Stimulated activated CD4-positive, alpha-beta T cell treated with anti-CD3 and anti-CD28 coated beads, Interleukin-15, amount 100 ng/mL, for 48 hours (primary cell): ENCODE measurements around the gene PKP1.

Source experiments
- DNase-seq, 2 donors: peaks; one replicate each; pipeline ENCODE4 v3.0.0-alpha.2; 2020; ENCODE audit warnings: low read depth in 2 of 2

Gene PKP1

GRCh38 chr1:201328576-201328975 is 45.3 kb downstream of the PKP1 start:
- no peak for DNase-seq

- DNase-seq, result no peak
Measured at GRCh38 chr1:201329286-201329685, 46.0 kb downstream of the PKP1 start.

GRCh38 chr1:201329801-201330200 is 46.5 kb downstream of the PKP1 start:
- no peak for DNase-seq

- no peak for DNase-seq
Measured at GRCh38 chr1:201330541-201330940, 47.2 kb downstream of the PKP1 start.

- no peak for DNase-seq
Measured at GRCh38 chr1:201331166-201331565, 47.9 kb downstream of the PKP1 start.

- DNase-seq, result no peak
Measured at GRCh38 chr1:201332021-201332420, 48.7 kb downstream of the PKP1 start.

- no peak for DNase-seq
Measured at GRCh38 chr1:201332616-201333335, 49.5 kb downstream of the PKP1 start.

GRCh38 chr1:201334325-201335173 is 51.2 kb downstream of the PKP1 start:
- no peak for DNase-seq

GRCh38 chr1:201335174-201335870 is 52.0 kb downstream of the PKP1 start:
- no peak for DNase-seq

- no peak for DNase-seq
Measured at GRCh38 chr1:201335901-201336300, 52.6 kb downstream of the PKP1 start.

GRCh38 chr1:201336711-201337450 is 53.6 kb downstream of the PKP1 start:
- DNase-seq, result no peak

GRCh38 chr1:201341377-201341776 is 58.1 kb downstream of the PKP1 start:
- DNase-seq, result no peak

GRCh38 chr1:201344206-201345080 is 61.1 kb downstream of the PKP1 start:
- no peak for DNase-seq

GRCh38 chr1:201345081-201345355 is 61.7 kb downstream of the PKP1 start:
- no peak for DNase-seq

- no peak for DNase-seq
Measured at GRCh38 chr1:201346337-201346939, 63.1 kb downstream of the PKP1 start.

- no peak for DNase-seq
Measured at GRCh38 chr1:201346987-201347386, 63.7 kb downstream of the PKP1 start.

GRCh38 chr1:201347498-201348210 is 64.3 kb downstream of the PKP1 start:
- DNase-seq, result no peak

- DNase-seq, result peak in 1 of 2 donors; percentile 24
Measured at GRCh38 chr1:201348211-201348566, 64.9 kb downstream of the PKP1 start.

- DNase-seq, result no peak
Measured at GRCh38 chr1:201349092-201349491, 65.8 kb downstream of the PKP1 start.

GRCh38 chr1:201350361-201350725 is 67.0 kb downstream of the PKP1 start:
- no peak for DNase-seq
